HG03378 (cell line): ENCODE results near the gene ACKR3.

Experiments
- ATAC-seq: cut with Tn5 transposase; IDR thresholded peaks from one replicate; pipeline ENCODE4 v1.9.1; 2021; ENCODE audit warnings: mild to moderate bottlenecking, moderate library complexity; ENCODE audit not compliant: unreplicated experiment

ACKR3 gene

DNA sequence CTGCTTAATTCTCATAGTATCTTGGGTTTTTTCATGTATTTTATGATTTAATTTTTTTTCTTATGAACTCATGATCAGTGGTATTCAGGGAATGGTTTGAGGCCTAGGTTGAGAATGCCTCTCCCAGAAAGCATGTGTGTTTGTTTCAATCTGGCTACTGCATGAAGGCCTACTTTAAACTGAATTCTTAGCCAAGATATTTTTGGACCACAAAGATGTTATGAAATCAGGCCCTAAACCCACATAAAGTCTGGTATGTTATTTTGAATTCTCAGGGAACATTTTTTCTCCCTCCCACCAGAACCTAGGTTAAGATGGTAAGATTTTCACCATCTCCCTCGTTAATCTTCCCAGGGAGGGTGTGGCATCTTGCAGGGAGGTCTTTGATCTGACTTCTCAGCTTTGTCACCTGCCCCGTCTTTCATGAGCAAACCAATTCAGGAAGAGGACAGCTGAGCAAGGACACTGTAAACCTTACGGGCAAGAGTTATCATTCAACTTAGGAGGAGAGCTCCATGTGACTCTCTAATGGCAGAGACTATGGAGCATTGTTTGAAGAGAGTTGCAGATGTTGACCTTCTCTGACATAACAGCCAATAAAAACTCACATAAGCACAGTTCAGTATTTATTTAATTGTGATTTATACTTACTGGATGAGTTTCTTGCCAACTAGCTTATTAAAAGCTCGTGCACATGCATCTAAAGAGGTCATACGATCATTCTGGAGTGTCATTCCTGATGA, 21.3 kb upstream of the ACKR3 start:
- no peak for ATAC-seq

DNA sequence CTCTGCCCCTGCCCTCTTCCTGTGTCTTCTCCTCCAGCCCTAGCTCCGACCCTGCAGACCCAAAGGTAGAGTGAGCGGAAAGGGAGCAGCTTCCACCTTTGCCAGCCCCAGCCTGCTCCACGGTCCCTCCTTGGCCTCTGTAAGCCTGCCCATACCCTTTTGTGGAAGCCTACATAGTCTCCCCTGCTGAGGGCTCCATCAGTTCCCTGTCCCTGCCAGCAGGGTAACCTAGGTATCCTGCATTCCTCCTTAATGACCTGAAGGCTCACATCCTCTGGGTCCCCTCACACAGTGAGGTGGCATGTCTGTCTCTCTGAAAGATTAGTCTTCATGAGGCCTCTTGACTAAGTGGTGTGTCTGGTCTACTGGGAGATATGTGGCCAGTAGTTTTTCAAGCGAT, 20.5 kb upstream of the ACKR3 start:
- ATAC-seq, result no peak

DNA sequence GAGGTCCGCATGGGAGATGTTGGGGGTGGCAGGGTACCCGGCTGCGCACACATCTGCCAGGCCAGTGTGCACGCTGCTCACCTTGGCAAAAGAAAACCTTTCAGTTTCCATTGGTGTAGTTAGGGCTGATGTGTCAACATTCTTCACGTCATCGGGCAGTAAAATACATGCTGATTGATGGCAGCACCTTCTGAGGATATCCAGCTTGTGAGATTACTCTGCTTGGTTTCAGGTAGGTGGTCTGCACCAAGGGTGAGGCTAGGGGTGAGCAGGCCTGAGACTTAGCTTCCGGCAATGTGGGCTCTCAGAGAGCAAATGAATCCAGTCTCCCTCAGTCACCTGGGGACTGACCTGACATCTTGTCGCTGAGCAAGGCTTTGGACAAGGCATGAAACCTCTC, 19.3 kb upstream of the ACKR3 start:
- no peak for ATAC-seq

DNA sequence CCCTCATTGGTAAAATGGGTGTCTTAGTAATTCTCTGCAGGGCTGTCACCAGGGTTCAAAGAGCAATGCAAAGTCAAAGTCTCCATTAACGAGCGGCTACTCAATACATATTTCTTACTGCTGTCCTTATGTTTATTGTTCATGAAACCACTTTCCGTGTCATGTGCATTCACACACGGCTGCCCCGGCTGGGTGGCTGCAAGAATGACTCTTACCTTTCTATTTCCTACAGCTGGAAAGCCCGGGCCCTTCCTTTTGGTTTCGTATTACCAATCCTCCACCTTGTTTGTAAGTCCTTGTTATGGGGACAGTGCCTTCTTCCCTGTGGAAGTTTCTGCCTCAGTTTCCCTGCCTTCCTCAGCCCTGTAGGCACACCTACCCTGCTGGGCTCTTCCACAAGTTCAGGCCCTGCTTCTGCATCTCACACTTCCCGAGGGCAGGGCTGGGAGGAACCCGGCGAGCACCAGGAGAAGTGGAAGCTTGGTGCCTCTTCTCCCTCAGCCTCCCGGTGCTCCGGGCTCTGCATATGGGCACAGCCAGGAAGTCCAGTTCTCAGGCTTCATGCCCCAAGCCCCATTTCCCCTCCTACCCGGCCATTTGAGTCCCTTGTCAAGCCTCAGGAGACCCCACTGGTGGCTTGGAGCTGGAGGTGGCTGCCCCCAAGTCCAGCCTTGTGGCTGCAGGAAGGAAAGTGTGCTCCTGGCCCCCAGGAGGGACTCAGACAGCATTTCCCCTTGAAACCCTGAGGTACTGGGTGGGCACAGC, 18.7 kb upstream of the ACKR3 start:
- ATAC-seq, result peak; percentile 45

DNA sequence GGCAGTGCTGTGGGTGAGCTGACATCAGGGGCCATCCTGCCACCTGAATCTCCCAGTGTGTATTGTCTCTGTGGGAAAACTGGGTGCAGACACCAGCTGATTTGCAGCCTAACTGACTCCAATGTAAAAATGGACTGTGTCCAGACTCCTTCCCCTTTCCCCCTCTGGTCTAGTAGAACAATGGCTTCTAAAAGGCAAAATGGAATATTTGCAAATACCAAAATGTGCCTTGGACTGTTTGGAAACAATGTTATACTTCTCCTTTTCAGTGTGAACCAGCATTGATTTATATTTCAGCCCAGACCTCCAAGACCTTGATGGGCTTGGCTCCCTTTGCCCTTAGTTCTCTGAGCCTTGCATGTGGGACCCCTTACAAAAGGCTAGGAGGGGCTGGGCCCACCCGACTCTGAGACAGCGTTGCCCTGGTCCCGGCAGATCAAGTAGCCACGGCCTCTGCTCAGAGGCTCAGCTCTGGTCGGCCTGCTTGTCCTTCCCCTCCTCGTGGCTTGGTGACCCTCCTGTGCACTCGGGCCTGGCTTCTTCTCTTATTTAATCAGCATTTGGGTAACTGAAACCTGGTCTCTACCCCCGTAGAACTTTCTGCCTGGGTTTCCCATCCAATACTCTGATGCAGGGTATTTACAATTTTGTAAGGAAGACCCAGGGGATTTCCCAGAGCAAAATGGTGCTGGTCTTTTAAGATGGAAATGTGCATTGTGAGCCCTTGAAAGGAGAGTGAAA, 18.0 kb upstream of the ACKR3 start:
- ATAC-seq, result no peak

DNA sequence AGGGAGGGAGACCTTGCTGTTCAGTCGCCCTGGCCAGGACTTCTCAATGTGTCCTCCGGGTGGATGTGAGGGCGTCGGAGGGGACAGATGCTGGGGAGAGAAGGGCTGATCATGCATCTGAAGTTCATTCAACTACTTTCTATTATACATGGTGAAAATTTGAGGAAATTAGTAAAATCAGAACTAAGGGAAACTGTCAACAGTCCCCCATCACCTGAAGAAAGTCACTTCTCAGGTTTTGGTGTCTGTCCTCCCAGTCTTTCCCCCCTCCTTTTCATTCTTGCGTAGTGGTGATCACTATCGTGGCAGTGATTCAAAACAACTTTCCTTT, 17.4 kb upstream of the ACKR3 start:
- ATAC-seq, result no peak

DNA sequence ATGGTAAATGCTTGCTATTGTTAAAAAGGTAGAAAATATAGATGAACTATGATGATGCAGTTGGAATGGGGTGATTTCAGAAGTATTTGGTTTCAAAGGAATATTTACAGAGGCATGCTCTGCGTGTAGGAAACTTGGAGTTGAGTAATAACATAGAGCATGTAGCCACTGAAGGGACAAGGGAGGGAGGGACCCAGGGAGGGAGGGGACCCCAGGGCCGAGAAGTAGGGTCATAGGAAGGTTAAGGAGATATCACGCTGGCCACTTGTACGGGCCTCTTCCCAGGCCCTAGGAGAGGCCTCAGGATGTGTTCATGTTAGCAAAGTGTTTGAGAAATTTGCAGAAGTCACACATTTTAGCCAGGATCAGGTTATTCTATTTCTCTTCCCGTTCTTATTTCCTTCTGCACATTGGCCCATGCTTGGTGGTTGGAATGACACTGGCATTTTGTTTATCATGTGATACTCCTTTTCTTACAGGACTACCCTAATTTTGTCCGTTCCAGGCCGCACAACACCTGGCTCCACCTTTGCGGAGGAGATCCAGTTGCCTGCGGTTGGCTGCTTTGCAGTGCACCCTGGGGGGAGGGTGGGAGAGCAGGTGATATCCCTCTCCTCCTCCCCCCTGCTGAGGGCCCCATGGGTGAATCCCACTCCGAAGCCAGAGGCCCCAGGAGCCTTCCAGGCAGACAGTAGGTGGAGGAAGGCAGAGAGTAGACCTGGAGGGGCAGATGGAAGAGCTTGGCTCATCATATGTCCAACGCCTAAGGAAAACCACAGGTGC, 16.9 kb upstream of the ACKR3 start:
- no peak for ATAC-seq

DNA sequence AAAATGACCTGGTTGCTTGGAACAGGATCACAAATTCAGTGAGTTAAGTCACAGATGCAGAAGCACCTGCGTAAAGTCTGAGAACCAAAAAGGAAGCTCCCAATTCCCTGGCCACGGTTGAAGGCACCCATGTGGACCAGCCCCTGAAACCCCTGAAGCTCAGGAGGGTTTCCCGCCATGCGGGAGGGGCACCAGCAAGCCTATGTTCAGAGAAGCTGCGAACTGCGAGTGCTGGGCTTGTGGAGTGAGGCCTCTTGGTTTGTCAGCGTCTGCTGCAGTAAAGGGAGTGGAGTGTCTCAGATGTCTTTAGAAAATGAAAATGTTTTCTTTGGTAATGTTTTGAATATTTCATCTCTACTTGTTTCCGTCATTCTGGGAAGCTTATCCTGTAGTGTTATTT, 16.1 kb upstream of the ACKR3 start:
- ATAC-seq, result no peak

DNA sequence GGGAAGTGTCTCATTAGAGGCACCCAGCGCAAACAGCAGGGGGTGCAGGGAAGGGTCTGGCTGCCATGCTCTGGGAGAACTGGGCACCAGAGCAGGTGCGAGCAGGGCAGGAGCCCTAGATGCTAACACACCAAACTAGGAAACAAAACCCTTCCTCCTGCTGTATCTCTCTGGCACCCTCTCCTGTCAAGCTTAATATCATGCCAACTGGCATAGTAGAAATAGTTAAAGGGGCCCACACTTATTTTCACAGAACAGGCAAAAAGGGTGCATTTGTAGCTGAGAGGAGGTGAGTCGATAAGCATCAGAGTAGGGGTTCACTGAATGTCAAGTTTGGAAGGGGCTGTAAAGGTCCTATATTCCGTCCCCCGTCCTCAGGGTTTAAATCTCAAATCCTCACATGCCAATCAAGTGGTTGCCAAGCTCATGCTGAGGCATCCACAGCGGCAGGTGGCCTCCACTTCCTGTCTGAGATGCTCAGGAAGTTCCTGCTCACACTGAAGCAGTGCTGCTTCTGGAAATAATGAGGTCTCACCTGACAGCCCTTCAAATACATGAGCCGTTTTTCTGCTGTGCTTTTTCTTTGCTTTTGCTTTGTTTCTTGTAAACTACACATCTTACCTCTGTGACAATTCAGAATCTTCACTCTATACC, 14.9 kb upstream of the ACKR3 start:
- ATAC-seq, result no peak

DNA sequence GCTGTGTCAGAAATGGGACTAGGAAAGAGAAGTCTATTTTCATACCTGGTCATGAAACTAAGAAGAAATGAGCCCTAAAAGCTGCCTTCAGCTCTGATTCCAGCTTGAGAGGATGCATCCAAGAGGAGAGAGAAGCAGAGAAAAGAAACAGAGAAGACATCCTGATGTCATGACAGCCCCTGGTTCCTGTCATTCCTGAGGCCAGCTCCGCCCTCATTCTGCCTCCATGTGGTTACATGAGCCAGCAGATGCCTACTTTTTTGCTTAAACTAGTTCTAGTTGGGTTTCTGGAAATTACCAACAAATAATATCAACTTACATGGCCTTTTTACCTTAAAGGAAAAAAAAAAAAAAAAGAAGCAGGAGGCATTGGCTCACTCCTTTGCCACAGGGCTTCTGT, 14.1 kb upstream of the ACKR3 start:
- no peak for ATAC-seq

DNA sequence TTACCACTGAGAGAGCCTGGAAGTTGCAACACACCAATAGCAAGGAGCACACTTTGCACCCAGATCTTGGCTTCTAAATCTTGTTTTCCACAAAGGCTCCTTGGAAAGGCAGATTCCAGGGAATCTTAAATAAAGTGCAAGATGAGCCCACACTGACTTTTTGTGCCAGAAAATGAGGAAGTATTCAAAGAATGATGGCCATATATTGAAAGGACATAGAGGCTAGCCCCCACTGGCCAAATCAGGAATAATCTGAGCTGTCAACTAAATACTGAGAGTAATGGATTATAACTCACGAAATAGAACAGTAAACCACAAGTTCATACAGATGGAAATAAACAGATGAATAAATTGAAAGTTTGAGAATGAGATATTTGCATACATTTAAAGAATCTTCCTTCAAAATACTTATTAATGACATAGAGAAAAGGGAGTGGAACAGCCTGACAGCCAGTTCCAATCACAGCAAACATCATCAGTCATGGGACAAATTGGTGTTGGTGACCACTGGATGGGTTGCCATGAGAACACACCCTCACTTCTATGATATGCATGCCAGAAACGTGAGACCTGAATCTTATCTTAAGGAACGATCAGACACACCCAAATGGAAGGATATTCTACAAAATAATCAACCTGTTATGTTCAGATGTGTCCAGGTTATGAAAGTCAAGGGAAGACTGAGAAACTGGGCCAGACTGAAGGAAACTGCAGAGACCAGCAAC, 12.2 kb upstream of the ACKR3 start:
- ATAC-seq, result no peak

DNA sequence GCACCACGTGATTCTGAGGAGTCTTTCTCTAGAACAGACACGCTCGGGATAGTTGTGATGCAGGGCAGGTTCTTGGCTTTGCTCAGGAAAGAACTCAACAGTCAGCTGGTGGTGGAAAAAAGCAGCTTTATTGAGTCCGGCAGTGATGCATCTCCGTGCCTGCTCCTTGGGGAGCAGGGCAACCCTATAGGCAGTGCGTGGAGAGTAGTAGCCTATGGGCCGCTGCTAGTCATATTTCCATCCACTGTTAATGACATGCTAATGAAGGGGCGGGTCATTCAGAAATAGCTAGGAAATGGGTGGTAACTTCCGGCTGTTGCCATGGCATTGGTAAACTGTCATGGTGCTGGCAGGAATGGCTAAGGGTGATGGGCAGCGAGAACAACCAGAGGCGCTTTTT, 11.6 kb upstream of the ACKR3 start:
- no peak for ATAC-seq

DNA sequence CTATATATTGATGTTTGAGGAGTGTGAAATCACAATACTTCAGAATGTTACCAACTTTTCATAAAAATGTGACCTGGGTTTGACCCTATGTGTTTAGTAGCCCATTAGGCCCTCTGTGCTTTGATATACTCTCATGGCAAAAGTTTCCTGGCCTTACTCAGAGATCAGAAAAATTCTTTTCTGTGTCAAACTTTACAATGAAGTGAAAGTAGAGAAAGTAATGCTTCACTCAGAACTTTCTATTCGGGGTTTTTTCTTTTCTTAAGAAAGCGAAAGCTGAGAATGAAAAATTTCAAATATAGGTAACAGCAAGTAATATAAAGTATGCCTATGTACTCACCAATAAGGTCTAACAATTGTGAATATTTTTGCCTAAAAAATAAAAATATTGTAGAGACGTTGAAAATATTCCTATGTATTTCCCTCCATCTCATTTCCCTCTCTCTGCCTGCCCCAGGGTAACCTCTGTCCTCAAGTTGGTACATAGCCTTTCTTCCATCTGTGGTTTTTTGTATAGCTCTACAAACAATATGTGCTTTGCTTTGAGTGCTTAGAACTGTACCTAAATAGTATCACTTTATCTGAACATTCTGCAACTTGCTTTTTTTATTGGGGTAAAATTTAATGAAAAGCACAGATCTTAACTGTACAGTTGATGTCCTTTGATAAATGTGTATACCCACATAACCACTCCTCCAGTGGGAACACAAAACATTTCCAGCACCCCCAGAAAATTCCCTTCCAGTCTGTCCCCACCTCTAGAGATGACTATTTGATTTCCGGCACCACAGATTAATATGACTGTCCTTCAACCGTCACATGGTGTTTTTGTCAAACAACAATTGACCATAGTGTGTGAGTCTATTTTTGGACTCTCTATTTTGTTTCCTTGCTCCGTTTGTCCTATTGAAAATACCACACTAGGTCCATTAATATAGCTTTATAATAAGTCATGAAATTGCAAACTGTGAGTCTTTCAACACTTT, 10.3 kb upstream of the ACKR3 start:
- no peak for ATAC-seq

DNA sequence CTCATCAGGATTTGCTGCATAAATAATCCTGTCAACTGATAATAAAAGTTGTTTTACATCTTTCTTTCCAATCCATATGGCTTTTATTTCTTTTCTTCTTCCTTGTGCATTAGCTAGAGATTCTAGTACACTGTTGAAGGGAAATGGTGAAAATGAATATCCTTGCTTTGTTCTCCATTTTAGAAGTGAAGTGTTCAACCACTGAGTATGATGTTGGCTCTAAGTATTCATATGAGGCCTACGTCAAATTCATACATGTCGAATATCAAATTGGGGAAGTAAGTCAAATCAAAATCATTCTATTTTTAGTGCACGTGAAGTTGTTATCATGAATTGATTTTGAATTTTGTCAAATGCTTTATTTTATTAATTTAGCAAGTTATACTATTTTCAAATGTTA, 7.8 kb upstream of the ACKR3 start:
- ATAC-seq, result no peak

DNA sequence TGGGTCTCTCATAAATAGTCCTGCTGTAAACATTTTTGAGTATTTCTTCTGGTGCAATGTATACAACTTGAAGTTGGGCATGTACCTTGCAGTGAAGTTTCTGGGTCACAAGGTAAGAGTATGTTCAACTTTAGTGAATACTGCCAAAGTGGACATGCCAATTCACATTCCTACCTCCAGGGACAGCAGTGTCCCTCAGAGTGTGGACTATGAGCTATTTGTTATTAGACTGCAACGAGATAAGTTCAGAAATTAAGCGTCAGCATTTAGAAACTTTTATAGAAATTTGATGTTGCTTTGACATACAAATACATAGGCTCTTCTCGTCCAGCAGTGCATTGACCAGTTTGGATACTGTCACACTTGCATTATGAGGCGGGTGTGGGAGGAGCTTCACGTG, 7.2 kb upstream of the ACKR3 start:
- ATAC-seq, result no peak

DNA sequence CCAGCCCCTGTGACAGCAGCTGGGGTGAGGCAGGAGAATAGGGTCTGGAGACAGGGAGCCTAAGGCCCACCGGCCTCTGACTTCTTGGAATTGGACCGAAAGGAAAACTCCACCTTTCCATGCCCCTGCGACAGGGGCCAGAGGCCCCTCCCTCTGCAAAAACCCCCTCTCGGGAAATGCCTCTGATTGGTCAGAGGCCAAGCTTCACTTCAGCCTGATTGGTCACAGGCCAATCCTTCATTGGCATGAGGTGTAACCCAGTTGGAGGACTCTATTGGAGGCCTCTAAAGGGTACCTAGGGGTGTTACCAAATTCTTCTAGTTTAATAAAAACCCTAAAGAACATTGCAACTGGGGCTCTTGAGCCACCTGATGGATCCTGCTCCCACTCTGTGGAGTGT, 5.7 kb upstream of the ACKR3 start:
- ATAC-seq, result no peak

DNA sequence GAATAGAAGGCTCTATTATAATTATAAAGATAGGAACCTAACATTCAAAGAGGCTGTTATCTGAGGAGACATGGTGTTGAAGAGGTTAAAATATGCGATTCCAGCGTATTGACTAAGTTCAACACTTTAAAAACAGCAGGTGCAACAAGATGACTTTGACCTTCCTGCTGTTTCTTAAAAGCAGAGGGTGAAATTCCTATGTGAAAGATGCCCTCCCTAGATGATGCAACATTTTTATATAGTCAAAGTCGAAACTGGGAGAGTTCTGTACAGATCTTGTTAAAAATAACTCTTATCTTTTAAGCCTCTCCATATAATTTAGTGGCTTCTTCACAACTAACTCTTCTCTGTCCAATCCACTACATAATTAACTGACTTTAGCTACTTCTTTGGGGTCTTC, 4.4 kb upstream of the ACKR3 start:
- ATAC-seq, result no peak

DNA sequence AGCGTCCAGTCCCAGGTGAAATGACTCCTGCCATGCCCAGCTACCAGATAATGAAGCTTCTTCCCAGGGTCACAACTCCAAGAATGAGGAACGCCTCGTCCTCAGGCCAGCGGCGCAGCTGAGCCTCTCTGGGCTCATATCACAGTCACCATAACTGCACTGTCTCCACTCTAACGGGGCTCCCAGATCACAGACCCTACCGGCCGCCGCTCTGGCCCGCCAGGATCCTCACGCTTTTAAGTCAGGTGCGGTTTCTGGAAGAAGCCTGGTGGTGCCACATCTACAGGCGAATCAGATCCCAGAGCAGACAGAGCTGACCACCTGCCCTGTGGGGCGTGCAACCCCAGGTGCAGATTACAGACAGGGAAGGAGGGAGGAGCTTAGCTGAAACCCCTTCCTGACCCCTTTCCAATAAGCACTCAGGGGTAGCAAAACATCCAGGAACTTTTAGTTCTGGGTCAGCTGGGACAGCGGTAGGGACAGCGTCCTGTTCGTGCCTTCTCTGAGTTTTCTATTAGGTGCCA, 3.7 kb upstream of the ACKR3 start:
- no peak for ATAC-seq

DNA sequence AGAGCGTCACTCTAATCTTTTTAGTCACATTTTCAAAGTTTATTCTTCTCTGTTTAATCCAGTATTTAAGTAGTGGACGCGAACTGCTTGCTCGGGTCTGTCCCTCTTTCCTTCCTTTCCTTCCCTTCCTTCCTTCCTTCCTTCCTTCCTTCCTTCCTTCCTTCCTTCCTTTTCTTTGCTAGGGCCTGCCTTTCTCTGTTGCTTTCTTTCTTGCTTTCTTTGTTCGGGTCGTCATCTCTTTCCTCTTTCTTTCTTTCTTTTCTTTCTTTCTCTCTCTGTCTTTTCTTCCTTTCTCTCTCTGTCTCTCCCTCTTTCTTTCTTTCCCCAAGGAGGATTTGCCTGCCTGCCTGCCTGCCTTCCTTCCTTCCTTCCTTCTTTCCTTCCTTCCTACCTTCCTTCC, 3.0 kb upstream of the ACKR3 start:
- ATAC-seq, result no peak
